Epithelial cell of proximal tubule (primary cell): ENCODE data around the gene FGF18. TPM values are rescaled to one million over a fixed set of nuclear protein-coding genes. Genes with fewer than 3 reads are reported as not detected.
A peak's percentile ranks its signal among the peaks of the same experiment; 100 is the strongest.
"Not testable (repeated sequence)": the region's sequence is repeated elsewhere in the genome, so short reads cannot be mapped to it uniquely, and the experiment has no call there.

Source experiments
- DNase-seq: peaks from one replicate; pipeline ENCODE4 v3.0.0-alpha.2; 2011; ENCODE audit warnings: low read depth
- H3K4me3 ChIP-seq: 2 replicates; pipeline ENCODE4 v1.5.1; 2011; ENCODE audit warnings: low read depth, mild to moderate bottlenecking, low read length
- total RNA-seq: library from RNA; depleted of rRNA; stranded (reverse); fragments of >200 nt; gene quantifications from 2 replicates; pipeline ENCODE4 v1.2.3, GENCODE V29; 2015
- TF ChIP-seq, protein P1 (sequence below): conservative IDR thresholded peaks from 2 replicates; pipeline ENCODE4 v1.5.1; 2012; ENCODE audit warnings: low read depth, mild to moderate bottlenecking, low read length

The FGF18 gene, protein sequence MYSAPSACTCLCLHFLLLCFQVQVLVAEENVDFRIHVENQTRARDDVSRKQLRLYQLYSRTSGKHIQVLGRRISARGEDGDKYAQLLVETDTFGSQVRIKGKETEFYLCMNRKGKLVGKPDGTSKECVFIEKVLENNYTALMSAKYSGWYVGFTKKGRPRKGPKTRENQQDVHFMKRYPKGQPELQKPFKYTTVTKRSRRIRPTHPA
- total RNA-seq: not detected in 2 replicates

- TF ChIP-seq, protein P1, sequence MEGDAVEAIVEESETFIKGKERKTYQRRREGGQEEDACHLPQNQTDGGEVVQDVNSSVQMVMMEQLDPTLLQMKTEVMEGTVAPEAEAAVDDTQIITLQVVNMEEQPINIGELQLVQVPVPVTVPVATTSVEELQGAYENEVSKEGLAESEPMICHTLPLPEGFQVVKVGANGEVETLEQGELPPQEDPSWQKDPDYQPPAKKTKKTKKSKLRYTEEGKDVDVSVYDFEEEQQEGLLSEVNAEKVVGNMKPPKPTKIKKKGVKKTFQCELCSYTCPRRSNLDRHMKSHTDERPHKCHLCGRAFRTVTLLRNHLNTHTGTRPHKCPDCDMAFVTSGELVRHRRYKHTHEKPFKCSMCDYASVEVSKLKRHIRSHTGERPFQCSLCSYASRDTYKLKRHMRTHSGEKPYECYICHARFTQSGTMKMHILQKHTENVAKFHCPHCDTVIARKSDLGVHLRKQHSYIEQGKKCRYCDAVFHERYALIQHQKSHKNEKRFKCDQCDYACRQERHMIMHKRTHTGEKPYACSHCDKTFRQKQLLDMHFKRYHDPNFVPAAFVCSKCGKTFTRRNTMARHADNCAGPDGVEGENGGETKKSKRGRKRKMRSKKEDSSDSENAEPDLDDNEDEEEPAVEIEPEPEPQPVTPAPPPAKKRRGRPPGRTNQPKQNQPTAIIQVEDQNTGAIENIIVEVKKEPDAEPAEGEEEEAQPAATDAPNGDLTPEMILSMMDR: no peak
- peak within 1 kb of the TSS; percentile 40 for H3K4me3 ChIP-seq
- no peak for DNase-seq
Observed at GRCh38 chr5:171418982-171419687, at the start of gene FGF18. Gene FGF18, plus strand, starts transcription at chr5:171419647. Its CDS starts 553 bp downstream, at chr5:171420200.

GRCh38 chr5:171369898-171370297 is 49.5 kb upstream of the FGF18 start:
- TF ChIP-seq, protein P1: no peak
- H3K4me3 ChIP-seq: no peak overlapping the region
- no peak for DNase-seq

DNA sequence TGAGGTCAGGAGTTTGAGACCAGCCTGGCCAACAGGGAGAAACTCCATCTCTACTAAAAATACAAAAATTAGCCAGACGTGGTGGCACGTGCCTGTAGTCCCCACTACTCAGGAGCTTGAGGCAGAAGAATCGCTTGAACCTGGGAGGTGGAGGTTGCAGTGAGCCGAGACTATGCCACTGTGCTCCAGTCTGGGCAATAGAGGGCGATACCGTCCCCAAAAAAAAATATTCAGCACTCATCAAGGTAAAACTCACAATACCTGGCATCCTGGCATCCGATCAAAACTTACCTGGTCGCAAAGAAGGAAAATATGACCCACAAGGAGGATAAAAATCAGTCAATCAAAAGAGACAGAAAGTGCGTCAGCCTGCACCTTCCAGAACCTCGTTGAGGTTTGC is 48.6 kb upstream of the FGF18 start:
- H3K4me3 ChIP-seq, DNase-seq: not testable (repeated sequence)
- TF ChIP-seq, protein P1: peak; percentile 34

DNA sequence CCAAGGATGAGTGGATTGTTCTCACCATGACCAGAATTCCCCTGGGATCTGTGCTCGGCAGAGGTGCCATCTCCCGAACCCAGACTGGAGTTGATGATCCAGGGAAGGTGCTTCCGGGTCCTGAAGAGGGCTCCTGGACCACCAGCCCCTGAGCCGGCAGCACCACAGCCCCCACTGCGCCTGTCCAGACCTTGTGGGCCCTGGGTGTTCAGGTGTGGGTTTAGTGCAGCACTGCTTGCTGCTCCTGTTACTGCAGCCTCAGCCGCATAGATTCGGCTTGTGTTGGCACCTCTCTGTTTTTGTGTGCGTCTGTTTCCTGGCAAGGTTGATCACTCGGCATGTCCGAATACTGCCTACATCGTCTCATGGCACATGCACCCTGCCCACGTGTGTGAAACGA is 48.1 kb upstream of the FGF18 start:
- TF ChIP-seq, protein P1: no peak
- no peak for DNase-seq
- no peak overlapping the region for H3K4me3 ChIP-seq

DNA sequence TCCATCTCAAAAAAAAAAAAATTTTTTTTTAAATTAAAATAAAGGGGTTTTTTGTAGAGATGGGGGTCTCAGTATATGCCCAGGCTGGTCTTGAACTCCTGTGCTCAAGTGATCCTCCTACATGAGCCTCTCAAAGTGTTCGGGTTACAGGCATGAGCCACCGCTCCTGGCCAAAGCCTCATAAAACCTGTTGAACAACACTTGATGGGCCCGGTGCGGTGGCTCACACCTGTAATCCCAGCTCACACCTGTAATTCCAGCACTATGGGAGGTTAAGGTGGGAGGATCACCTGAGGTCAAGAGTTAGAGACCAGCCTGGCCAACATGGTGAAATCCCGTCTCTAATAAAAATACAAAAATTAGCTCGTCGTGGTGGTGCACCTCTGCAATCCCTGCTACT is 39.5 kb upstream of the FGF18 start:
- H3K4me3 ChIP-seq: no peak overlapping the region
- TF ChIP-seq, protein P1: no peak
- no peak for DNase-seq

DNA sequence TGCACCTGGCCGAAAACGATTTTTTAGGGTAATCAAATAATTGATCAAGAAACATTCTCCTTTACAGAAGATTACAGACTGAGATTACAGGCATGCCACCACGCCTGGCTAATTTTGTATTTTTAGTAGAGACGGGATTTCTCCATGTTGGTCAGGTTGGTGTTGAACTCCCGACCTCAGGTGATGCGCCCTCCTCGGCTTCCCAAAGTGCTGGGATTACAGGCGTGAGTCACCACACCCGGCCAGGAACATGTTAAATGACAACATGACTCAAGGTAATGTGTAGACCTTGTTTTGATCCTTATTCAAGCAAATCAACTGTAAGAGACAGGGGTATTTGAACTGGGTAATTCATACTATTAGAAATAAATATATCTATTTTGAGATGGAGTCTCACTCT is 35.0 kb upstream of the FGF18 start:
- not testable (repeated sequence) for H3K4me3 ChIP-seq, DNase-seq

GRCh38 chr5:171384999-171385398 is 34.4 kb upstream of the FGF18 start:
- DNase-seq: peak; percentile 36
- H3K4me3 ChIP-seq: not testable (repeated sequence)
